Endothelial cell of umbilical vein (primary cell): Measurements from ENCODE around the gene BCAN. TPM values are rescaled to one million over a fixed set of nuclear protein-coding genes. Genes with fewer than 3 reads are reported as not detected.

Experiments
- BruUV-seq: library from RNA; stranded (reverse); fragments of 400-500 nt; replicated peaks from 2 replicates; lab custom pipeline; 2021; lab: Mats Ljungman, UMichigan
- CTCF ChIA-PET: fragments of 300-600, 350-600 bp; sonication (Branson Sonifier 250); formaldehyde crosslinking; loops from one replicate; lab custom pipeline; 2021; ENCODE audit warnings: antibody characterized with exemption, inconsistent platforms; lab: Charles Lee
- POLR2A ChIA-PET: fragments of 300-600, 350-600 bp; sonication (Branson Sonifier 250); formaldehyde crosslinking; loops from one replicate; lab custom pipeline; 2021; ENCODE audit warnings: antibody characterized with exemption, inconsistent platforms; lab: Charles Lee
- DNase-seq: peaks from one replicate; pipeline ENCODE4 v3.0.0-alpha.2; 2011; ENCODE audit warnings: low read depth, low spot score
- FAIRE-seq: peaks from 2 replicates; lab custom pipeline; 2011; peaks lifted over from hg19 to GRCh38; lab: Jason Lieb, UNC
- H2AFZ ChIP-seq: 2 replicates; pipeline ENCODE4 v1.6.0; 2012; ENCODE audit warnings: low read depth, low read length, control low read depth, inconsistent platforms
- H3K27ac ChIP-seq: 2 replicates; pipeline ENCODE4 v1.5.1; 2011; ENCODE audit warnings: low read depth, mild to moderate bottlenecking, control low read depth, low read length, moderate library complexity; ENCODE audit not compliant: insufficient read depth
- H3K27me3 ChIP-seq, 2 experiments: 2 replicates each; pipeline versions ENCODE4 v1.6.0 to v1.6.1; 2011; ENCODE audit warnings: low read length in 2 of 2, mixed read lengths in 1 of 2; ENCODE audit not compliant: control insufficient read depth in 2 of 2, insufficient read depth in 2 of 2
- H3K36me3 ChIP-seq, 2 experiments: 2 replicates in 1 of 2; 3 replicates in 1 of 2; pipeline ENCODE4 v1.5.1; 2011; ENCODE audit warnings: low read length in 2 of 2, mild to moderate bottlenecking in 1 of 2, moderate library complexity in 1 of 2; ENCODE audit not compliant: control insufficient read depth in 2 of 2, insufficient read depth in 2 of 2; ENCODE audit errors: extremely low read depth in 1 of 2
- H3K4me1 ChIP-seq: 3 replicates; pipeline ENCODE4 v1.5.1; 2011; ENCODE audit warnings: mild to moderate bottlenecking, low read length; ENCODE audit not compliant: control insufficient read depth, insufficient read depth; ENCODE audit errors: extremely low read depth
- H3K4me2 ChIP-seq: 2 replicates; pipeline ENCODE4 v1.6.1; 2011; ENCODE audit warnings: low read length, control low read depth, mixed read lengths; ENCODE audit not compliant: insufficient read depth
- H3K4me3 ChIP-seq, 3 experiments: fragments of 200-600 bp in 1 of 3; sonication (generic), shearing (Covaris generic) in 1 of 3; replicated peaks in 1 of 3; 2 replicates each; pipeline ENCODE4 v1.5.1; 2011 to 2016; ENCODE audit warnings: control low read depth in 3 of 3, low read length in 3 of 3, mild to moderate bottlenecking in 2 of 3, inconsistent platforms in 1 of 3, low read depth in 1 of 3, moderate library complexity in 1 of 3; ENCODE audit not compliant: insufficient read depth in 1 of 3
- H3K79me2 ChIP-seq: 2 replicates; pipeline ENCODE4 v1.6.0; 2012; ENCODE audit warnings: low read length, inconsistent platforms; ENCODE audit not compliant: control insufficient read depth, insufficient read depth
- H3K9ac ChIP-seq: replicated peaks from 2 replicates; pipeline ENCODE3; 2011; ENCODE audit warnings: low read length, control low read depth; ENCODE audit not compliant: insufficient read depth; ENCODE audit errors: extremely low read depth
- H3K9me1 ChIP-seq: replicated peaks from 3 replicates; pipeline ENCODE4 v1.6.0; 2011; ENCODE audit warnings: mild to moderate bottlenecking, low read length; ENCODE audit not compliant: control insufficient read depth, insufficient read depth; ENCODE audit errors: extremely low read depth
- H3K9me3 ChIP-seq: replicated peaks from 2 replicates; pipeline ENCODE4 v1.5.1; 2012; ENCODE audit warnings: low read length, inconsistent platforms; ENCODE audit not compliant: control insufficient read depth, insufficient read depth
- H4K20me1 ChIP-seq: replicated peaks from 2 replicates; pipeline ENCODE3; 2011; ENCODE audit warnings: mild to moderate bottlenecking, low read length; ENCODE audit not compliant: control insufficient read depth, insufficient read depth; ENCODE audit errors: extremely low read depth
- EZH2 ChIP-seq: IDR thresholded peaks from 2 replicates; pipeline ENCODE4 v1.6.1; 2012; ENCODE audit warnings: borderline replicate concordance, low read depth, mild to moderate bottlenecking, moderate library complexity, low read length, inconsistent platforms; ENCODE audit not compliant: severe bottlenecking
- JUN ChIP-seq: IDR thresholded peaks from 2 replicates; pipeline ENCODE4 v1.6.1; 2011; ENCODE audit warnings: borderline replicate concordance, low read depth; ENCODE audit not compliant: insufficient read length, insufficient read depth
- MYC ChIP-seq: IDR thresholded peaks from one replicate; pipeline ENCODE4 v1.6.1; 2011; ENCODE audit warnings: mild to moderate bottlenecking, low read depth, low read length
- dilution Hi-C: fragments of 300-500 bp; cut with MboI; formaldehyde crosslinking; loops from one replicate; pipeline ENCODE4 v1.15.0; 2019; ENCODE audit warnings: low sequenced_read_pairs; ENCODE audit not compliant: extremely low pct_ligation_motif_present
- intact Hi-C: fragments of 100-400 bp; cut with micrococcal nuclease; formaldehyde crosslinking; loops from one replicate; pipeline ENCODE4 v1.10.0; 2022
- polyA plus RNA-seq, 4 experiments: library from polyadenylated mRNA; depleted of rRNA in 3 of 4; stranded (reverse) in 3 of 4; unstranded in 1 of 4; fragments of >200 nt; gene quantifications; 2 replicates each; pipeline versions ENCODE4 v1.2.1 to v1.2.3, GENCODE V29; 2011 to 2012; ENCODE audit warnings: missing spikeins in 1 of 4
- total RNA-seq: library from RNA; stranded (reverse); gene quantifications from 2 replicates; pipeline ENCODE4 v1.2.3, GENCODE V29; 2021
- TF ChIP-seq, protein P1 (sequence below): IDR thresholded peaks from 2 replicates; pipeline ENCODE4 v1.6.1; 2011; ENCODE audit not compliant: insufficient read depth, insufficient read length

BCAN gene
- total and polyA plus RNA-seq, 2 donors (not counting 3 experiments of a cell fraction or from before 2014, with no cell fraction given), result 0.15 TPM; not detected in 1

DNA sequence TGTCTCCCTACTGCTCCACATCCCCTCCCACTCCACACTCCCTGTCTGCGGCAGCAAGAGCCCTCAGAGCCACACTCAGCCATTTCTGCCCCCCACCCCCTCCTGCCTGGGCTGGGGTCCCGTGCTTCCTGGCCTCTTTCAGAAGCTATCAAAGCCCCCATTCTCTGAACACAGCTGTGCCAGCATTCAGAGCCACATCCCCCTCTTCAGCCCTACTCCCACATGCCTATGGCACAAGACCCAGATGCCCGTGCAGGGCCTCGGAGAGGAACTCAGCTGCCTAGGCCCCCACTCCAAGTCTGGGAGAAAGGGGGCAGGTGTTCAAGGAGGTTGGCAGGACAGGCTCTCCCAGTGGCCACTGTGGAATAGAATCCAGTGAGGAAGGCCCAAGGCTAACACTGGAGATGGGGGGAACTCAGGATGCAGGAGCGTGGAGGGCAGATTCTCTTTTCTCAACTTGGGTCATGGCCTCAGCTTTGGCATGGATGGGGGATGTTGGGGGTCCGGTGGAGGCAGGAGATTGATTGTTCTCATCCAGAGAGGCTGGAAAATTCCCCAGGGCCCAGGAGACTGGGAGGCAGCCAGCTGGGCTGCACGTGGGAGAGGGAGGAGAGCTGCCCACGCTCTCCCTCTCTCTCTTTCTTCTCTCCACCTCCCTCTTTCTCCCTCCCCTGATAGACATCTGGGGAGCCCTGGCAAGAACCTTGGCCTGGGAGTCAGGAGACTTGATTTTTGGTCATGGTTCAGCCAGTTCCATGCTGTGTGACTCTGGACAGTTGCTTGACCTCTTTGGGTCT, 3.5 kb upstream of the BCAN start:
- BruUV-seq, result no TSS peak
- ChIA-PET POLR2A (no interaction called here), CTCF (interaction anchor here (1.0 to 4.3 kb wide), 5 partner anchors 9 to 14 kb away, joined by 3 to 16 read pairs (median 7); no protein-coding TSS in a partner anchor)
- H4K20me1 ChIP-seq, result no peaks in the 10 kb centered on the region
- peaks cover 56 to 63% of the 10 kb centered on the region in 2 experiments for H3K27me3 ChIP-seq
- no peak overlapping the region for H3K4me3 ChIP-seq
- dilution Hi-C loops, result no loop called here
- intact Hi-C loops, result no loop called here
- no peaks in the 10 kb centered on the region for H3K79me2 ChIP-seq
- H3K36me3 ChIP-seq, result no peaks in the 10 kb centered on the region
- H3K9ac ChIP-seq, result no peak overlapping the region
- H3K27ac ChIP-seq, result no peak overlapping the region
- no peaks in the 10 kb centered on the region for H3K4me1 ChIP-seq
- peak; percentile 41 for TF ChIP-seq EZH2
- no peak for TF ChIP-seq JUN
- H2AFZ ChIP-seq, result no peak overlapping the region
- no peak overlapping the region for H3K4me2 ChIP-seq
- FAIRE-seq (no peak), DNase-seq (no peak)
- no peaks in the 10 kb centered on the region for H3K9me3 ChIP-seq
- no peaks in the 10 kb centered on the region for H3K9me1 ChIP-seq

DNA sequence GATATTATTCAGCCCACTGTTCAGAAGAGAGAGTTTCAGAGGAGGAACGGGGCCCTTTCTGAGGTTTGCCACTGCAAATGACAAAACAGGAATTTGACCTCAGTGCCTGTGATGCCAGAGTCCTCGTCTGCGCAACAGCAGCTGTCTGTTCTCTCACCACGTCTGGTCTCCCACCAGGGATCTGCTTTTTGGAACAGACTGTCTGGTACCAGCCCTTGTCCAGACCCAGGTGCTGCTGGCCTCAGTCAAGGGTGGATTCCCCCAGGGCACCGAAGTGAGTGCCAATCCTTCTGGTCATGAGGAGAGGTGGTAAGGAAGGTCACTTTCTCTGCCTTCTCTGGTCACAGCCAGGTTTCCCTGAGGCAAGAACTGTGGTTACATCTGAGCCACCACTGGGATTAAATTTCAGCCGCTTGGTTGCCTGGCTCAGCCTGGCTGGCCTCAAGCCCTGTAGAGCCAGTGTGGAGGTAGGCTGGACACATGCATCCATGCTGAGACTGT, 2.3 kb upstream of the BCAN start:
- Histone ChIP-seq H3K9me3 (no peaks in the 10 kb centered on the region), H3K79me2 (no peaks in the 10 kb centered on the region), H4K20me1 (no peaks in the 10 kb centered on the region), H3K4me2 (no peak overlapping the region), H3K4me3 (no peak overlapping the region), H3K9me1 (no peaks in the 10 kb centered on the region), H2AFZ (no peak overlapping the region), H3K27me3 (peaks cover 62 to 70% of the 10 kb centered on the region in 2 experiments), H3K36me3 (no peaks in the 10 kb centered on the region), H3K27ac (no peak overlapping the region), H3K9ac (no peak overlapping the region), H3K4me1 (no peaks in the 10 kb centered on the region)
- BruUV-seq, result no TSS peak
- CTCF ChIA-PET, result interaction anchor here (0.9 to 2.1 kb wide), 4 partner anchors 9 to 50 kb away, joined by 5 to 8 read pairs (median 6); no protein-coding TSS in a partner anchor
- TF ChIP-seq, protein P1, sequence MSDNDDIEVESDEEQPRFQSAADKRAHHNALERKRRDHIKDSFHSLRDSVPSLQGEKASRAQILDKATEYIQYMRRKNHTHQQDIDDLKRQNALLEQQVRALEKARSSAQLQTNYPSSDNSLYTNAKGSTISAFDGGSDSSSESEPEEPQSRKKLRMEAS, result no peak
- TF ChIP-seq MYC, result no peak
- DNase-seq, result no peak
- POLR2A ChIA-PET, result no interaction called here
- no peak for FAIRE-seq
- dilution Hi-C loops, result no loop called here
- intact Hi-C loops, result no loop called here
